GM12891 (cell line): ENCODE data around the gene TOGARAM1.

Experiments used
- POLR2A ChIP-seq: IDR thresholded peaks from 2 replicates; pipeline ENCODE4 v1.6.1; 2011; ENCODE audit warnings: low read depth, low read length, control low read depth
- POLR2AphosphoS5 ChIP-seq: IDR thresholded peaks from 2 replicates; pipeline ENCODE4 v1.6.1; 2011; ENCODE audit warnings: low read depth, low read length, control low read depth
- POU2F2 ChIP-seq: IDR thresholded peaks from 2 replicates; pipeline ENCODE4 v1.6.1; 2011; ENCODE audit warnings: low read depth, mild to moderate bottlenecking, control low read depth, low read length, moderate library complexity
- SPI1 ChIP-seq: IDR thresholded peaks from 2 replicates; pipeline ENCODE4 v1.6.1; 2011; ENCODE audit warnings: low read depth, low read length, control low read depth
- TAF1 ChIP-seq: IDR thresholded peaks from 2 replicates; pipeline ENCODE4 v1.6.1; 2011; ENCODE audit warnings: low read depth, low read length, control low read depth

DNA sequence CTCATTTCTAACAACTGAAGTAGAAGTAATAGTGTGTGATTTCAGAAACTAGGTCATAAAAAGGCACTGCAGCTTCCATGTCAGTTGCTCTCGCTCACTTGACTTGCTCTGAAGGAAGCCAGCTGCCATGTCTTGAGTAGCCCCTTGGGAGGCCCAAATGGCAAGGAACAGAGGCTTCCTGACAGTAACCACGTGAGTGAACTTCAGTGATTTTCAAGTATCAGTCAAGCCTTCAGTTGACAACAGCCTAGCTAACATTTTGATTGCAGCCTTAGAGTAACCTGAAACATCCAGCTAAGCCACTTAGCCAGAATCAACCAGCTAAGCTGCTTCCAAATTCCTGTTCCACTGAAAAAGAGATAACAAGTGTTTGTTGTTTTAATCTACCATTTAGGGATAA, 26.7 kb downstream of the TOGARAM1 start:
- TF ChIP-seq POLR2A (no peak), POLR2AphosphoS5 (no peak), SPI1 (no peak), TAF1 (no peak), POU2F2 (no peak)
